ENCODE measurements around the gene HIC1.

HIC1 gene

DNA sequence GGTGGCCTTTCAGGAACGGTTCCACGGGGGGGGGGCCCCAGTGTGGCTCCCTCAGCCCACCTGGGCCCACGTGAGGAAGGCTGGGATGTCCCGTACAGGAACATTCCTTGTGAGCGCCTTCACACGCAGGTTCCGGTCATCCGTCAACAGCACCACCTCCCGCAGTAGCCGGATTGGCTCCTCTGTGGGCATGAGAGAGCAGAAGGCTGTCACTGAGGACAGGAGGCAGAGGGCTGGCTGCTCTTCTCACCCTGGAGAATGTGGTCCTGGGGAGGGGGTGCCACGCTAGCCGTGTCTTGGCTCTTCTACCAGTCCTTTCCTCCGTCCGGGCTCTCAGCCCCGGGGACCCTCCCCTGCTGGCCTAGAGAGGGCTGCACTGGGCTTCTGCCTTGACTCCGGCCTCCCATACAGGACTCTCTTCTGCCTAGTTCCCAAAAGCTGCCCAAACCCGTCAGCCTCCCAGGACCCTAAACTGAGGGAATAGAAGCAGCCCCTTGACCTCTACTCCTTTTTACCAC is 6.6 kb downstream of the HIC1 start:
- no peak for DNase-seq

DNA sequence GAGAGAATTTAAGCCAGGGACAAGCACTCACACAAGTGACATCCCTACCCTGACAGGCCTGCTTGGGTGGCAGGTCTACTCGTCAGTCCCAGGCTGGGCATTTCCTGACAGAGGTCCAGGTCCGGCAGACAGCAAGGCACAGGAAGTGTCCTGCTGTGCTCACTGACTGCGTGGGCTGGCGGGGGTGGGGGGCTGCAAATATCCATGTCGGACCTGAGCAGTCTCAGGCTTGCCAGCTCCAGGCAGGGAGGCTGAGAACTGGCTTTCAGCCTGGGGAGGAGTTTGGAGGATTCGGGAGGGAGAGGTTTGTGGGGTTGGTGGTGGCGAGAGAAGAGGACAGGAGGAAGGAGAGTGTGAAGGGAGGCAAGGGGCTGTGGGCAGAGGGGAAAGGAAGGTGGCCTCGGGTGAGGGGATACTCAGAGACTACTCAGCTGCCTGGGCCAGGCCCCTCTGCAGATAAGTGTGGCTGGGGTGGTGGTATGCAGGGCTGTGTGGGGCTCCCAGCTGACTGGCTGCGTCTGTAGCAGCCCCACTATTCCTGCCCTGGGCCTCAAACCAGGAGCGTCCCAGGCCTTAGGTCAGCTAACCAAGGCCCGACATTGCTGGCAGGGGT is 7.8 kb downstream of the HIC1 start:
- no peak for DNase-seq

DNA sequence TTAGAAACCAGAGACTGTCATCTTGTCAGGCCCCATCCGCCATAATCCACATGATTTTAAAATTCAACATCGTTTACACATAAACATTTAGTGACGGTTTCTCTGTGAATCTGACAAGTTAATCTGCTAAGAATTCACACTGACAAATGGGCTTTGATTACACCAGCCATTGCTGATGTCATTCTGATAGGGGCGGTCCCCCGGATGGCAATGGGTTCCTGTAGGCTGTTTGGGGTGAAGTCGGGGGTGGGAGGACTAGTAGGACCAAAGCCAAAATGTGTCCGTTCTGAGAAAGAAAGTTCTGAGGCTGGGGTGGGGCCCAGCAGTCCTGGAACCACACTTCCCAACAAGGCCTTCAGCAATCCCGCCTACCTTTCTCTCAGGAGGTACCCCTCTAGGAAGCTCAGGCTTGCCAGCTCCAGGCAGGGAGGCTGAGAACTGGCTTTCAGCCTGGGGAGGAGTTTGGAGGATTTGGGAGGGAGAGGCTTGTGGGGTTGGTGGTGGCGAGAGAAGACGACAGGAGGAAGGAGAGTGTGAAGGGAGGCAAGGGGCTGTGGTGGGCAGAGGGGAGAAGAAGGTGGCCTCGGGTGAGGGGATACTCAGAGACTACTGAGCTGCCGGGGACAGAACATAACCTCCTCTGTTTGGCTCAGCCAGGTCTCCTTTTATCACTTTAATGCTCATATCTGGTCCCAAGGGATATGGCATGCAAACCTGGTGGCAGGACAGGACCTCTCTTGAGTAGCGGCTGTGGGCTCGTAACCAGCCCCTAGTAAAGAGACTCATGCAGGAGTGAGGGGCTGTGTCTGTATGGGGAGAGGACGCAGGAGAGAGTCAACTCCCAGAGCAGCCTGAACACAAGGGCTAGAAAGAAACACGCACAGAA is 8.6 kb downstream of the HIC1 start:
- no peak for DNase-seq

DNA sequence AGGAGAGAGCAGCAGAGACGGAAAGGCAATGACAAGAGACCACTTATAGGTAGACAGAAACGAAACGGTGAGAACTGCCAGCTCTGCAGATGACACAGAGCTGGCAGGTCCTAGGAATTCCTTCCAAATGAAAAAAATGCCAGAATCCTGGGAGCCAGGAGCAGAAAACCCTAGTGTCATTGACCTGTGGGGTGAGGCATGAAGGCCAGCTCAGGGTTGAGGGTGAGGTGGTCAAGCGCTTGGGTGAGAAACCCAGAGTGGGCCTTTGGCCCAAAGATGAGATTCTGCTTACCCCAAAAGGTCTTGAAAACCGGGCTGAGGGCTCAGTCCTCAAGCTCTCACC is 9.2 kb downstream of the HIC1 start:
- DNase-seq: no peak

DNA sequence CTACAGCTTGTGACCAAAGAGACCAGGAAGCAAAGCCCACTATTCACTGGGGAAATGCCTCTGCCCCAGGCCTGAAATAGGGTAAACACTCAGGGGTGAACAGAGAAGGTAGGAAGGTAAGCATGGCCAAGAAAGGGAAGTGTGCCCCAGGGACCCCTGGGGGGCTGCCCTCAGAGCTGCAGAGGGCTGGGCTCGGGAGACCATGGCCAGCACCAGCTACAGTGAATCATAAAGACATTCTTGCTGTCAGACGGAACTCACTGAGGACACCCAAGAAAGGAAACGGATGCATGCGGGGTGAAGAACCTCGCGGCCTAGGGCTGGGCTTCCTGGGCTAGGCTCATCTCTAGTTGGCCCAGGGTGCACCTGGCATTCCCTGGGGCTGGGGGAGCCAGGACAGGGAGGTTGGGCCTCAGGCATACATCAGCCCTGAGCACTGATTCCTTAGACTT is 9.6 kb downstream of the HIC1 start:
- no peak for DNase-seq

DNA sequence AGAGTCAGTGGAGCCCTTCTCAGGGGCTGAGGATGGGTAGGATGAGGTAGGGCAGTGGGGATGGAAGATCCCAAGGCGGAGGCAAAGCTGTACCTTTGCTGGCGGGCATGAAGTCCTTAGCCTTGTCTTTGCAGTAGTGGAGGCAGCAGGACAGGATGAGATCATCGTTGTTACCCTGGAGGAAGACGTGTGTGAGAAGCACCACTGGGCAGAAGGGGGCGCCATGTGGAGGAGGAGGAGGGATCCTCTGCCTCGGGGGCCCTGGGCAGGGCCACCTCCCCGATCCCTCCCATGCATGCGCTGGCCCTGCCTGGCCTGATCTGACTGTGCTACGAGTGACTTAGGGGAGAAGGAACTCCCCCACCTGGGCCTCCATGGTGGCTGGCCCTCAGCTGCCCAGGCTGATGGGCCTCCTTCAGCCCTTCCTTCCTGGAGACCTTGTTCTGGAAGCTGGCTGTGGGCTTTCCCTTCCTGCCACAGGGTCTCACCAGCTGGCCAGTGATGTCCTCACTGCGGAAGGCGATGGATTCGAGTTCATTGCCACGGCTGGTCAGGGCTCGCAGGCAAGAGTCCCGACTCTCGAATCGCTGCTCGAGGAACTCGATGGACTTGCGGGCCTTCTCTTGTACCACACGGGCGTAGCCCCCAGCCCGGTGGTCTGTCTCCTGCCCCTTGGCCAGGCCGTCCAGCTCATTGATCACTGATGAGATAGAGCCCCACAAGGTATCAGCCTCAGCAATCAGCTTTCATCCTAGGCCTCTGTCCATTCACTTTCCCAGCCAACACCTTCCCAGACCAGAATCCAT is 10.3 kb downstream of the HIC1 start:
- no peak for DNase-seq

DNA sequence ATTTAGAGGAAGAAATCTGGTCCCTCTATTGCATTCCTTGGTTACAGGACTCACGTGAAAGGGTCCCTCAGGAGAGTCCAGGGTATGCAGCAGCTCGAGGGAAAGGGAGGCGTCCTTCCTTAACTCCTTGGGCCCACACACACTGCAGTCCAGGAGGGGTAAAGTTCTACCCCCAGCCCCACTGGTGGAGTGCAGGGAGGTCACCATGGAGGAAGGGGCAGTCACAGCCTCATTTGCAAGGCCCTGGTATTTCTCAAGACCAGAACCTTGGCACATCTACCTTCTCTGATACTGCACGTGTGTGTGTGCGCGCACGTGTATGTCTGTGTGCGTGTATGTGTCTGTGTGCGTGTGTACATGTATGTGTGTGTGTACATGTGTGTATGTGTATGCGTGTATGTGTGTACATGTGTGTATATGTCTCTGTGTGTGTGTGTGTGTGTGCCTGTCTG is 11.1 kb downstream of the HIC1 start:
- DNase-seq: no peak

DNA sequence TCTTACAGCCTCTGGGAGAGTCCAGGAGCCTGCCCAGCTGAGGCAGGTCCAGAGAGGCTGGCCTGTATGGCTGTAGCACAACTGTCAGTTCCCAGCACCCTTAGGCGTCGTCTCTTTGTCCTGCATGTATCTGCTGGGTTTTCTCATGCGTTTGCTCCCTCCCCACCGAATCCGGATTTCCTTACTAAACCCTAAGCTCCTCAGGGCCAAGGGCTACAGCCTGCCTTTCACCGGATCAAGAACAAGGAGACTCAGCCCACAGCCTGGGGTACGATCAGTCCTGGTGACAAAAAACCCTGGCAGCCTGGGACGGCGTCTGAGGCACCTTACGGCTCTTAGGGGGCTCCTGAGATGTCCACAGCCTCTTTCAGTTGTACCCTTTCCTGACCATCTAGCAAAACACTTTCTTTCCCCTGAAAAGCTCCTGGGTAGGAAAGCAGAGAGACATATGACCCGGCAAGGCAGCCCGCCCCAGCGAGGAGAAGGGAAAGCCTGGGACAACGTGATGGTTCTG is 12.2 kb downstream of the HIC1 start:
- no peak for DNase-seq

DNA sequence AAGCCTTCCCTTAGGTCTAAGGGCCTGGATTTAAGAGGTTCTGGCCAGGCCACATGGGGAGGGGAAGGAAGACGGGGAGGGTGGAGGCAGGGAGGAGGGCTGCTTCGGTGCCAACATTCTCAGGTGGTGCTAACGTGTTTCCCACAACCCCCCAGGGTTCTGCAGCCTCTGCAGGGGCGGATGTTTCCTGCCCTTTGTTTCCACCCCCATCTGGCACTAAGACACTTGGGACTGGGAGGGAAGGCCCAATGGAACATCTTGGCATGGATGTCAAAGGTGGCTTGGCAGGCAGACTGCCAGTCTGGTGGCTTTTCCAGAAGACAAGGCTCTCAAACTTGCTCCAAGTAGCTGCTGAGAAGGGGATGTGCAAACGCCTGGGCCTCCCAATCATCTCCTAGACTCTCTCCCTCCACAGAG is 12.7 kb downstream of the HIC1 start:
- DNase-seq: no peak

DNA sequence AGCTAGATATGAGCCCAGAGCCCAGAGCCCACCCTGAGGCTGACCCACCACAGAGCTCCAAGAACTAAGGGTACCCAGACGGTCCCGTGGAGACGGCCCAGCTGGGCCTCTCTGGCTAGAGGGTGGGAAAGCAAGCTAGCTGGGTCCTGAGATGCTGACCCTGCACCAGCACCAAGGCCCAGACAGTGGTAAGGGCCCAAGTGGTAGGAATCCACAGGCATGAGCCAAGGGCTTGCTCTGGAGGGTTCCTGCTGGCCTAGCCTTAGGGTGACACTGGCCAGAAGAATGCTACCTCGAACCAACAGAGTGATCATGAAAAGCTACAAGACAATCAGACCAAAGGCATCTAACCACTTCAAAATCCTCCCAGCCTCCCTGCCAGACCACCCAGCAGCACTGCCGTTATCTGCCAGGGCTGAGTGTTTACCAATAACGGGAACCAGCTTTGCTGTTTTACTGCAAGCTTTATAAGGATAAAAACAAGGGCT is 13.2 kb downstream of the HIC1 start:
- no peak for DNase-seq

DNA sequence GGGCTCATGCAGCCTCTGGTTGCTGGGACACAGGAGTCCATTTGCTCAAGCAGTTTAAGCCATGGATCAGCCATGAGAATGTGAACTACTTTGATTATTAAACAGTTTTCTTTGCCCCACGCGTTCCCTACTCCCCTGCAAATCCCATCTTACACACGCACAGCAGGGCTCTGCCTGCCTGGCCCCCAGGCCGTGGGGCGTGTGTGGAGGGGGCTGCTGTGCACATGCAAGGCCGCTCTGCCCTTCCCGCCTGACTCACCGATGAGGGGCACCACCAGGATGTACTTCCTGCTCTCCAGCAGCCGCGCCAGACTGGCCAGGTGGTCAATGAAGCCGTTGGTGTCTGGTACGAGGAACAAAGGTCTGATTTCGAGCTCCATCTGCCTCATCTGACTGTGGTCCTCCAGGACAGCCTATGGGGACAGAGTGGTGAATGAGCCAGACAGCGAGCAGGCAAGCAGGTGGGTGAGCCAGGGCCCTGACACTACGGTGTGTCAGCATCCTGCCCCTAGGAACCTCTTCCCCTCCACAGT is 13.7 kb downstream of the HIC1 start:
- DNase-seq: no peak

DNA sequence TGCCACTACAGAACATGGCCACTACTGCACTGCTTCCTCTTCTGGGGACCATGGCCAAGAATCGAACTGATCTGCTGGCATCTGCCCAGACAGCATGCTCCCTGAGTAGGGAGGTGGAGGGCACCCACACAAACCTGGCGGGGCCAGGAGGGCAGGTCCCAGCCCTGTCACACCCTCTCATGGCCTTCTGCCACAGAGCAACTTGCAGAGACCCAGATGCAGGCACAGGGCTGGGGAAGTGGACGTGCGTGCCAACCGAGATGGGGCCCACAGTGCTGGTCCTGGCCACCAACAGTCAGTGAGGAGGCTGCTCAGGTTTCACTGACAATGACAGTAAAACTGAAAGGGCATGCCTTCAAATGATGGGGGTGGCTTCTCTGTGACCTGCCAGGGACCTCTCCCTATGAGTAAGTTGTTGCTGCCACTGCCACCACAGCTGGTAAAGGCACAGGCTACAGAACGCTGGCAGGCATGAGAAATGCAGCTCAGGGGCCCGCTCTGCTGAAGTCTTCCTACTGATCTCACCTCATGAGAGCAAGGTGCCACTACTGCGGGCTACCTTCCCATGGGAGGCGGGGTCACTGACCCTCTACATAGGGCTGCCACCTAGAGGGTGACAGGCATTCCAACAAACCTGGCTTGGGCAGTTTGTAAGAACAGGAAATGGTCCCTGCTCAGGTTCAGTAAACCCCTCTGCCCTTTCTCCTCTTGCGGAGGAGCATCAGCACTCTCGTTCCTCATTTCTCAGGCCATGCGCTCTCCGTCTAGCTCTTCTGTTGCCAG is 15.5 kb downstream of the HIC1 start:
- no peak for DNase-seq

DNA sequence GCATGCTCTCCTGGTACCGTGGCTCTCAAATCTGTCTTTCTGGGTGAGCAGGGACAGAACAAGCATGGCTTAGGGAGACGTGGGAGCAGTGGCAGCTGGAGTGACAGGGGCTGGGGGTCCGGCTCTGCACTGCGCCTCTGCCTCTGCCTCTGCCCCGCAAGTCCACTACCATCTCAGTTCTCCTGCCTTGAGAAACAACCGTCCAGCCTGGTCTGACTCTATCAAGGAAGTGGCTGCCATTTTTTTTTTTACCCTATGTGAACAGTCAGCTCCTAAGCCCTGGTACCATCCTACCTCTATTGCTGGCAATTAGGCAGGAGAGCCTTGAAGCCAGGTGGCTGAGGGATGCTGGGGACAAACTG is 16.1 kb downstream of the HIC1 start:
- DNase-seq: no peak

DNA sequence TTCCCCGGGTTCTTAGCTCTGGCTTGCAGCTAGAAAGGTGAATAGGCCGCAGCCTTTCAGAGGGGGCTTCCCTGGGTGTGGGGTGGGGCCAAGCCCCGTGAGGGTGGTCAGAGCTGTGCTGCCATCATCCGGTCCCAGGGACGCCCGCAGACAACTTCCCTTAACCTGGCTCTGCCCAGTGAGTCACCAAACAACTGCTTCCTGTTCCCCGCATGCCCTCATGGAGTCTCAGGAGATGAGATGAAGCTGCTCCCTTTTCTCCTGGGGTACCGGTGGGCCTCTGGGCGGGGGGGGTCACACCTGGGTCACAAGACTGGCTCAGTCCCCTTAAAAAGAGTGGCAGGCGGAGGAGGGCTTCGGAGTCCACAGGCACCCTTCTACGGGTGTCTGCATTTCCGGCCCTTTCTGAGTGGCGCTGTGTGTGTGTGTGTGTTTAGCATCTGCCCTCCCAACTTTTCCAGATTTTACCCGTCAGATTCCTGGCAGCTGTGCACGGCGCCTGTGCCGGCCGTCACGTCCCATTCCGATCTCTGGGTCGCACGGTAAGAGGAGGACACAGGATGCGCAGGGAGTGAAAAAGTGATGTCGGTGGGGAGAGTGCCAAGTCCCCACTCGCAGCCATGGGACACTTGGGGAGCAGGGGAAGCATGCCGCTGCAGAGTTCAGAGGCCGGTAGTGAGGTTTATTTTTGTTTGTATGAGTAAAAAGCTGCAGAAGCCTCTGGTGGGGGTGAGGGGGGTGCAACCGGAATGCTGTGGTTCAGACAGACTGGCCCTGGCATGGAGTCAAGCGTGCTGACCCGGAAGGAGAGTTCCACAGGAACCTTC is 16.8 kb downstream of the HIC1 start:
- DNase-seq: no peak

DNA sequence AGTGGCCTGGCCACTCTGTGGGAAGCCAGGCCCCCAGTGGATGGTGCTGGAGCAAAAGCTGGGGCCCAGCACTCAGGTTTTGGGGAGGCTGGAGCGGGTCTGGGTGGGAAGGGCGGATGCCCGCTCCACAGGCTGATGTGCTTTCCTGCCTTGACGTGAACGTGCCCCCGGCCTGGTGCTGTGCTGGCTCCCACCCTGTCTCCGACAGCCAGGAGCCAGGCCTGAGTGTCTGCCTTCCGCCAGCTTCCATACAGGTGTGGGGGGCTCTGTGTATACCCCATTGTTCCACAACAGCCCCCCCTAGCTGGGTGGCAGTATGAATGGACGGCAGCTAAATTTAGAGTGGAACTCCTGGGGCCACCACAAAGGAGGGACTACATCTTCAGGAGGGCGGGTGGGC is 20.0 kb downstream of the HIC1 start:
- DNase-seq: no peak

DNA sequence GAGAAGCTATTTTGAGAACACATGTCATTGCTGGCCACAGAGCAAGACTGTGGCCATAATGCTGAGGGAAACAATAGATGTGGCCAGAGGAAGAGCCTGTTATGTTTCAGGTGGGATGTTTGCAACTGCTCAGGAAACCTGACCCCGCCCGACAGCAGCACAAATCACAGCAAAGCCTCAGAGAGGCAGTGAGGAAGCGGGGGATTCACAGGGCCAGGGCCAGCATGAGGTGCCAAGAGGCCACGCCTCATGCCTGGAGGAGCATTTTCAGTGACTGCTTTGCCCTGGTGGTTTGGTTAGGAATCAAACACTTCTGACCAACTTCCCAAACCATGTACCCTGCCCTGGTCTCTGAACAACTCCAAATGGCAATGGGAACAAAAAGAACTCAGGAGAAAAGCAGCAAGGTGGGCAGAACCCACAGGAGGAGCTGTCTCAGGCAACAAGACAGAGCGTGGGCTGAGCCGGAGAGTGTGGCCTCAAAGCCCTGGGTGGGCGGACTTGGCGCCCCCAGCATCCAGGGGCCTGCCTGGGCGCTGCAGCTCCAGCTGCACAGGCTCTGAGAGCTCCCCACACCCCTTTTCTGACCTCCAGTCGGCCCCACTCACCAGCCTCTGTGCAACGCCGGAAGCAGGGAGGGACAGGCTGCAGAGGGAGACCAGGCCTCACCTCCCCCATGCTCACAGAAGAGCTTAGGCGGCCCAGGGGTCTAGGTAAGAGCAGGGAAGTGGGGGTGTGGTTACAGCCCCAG is 20.6 kb downstream of the HIC1 start:
- no peak for DNase-seq

DNA sequence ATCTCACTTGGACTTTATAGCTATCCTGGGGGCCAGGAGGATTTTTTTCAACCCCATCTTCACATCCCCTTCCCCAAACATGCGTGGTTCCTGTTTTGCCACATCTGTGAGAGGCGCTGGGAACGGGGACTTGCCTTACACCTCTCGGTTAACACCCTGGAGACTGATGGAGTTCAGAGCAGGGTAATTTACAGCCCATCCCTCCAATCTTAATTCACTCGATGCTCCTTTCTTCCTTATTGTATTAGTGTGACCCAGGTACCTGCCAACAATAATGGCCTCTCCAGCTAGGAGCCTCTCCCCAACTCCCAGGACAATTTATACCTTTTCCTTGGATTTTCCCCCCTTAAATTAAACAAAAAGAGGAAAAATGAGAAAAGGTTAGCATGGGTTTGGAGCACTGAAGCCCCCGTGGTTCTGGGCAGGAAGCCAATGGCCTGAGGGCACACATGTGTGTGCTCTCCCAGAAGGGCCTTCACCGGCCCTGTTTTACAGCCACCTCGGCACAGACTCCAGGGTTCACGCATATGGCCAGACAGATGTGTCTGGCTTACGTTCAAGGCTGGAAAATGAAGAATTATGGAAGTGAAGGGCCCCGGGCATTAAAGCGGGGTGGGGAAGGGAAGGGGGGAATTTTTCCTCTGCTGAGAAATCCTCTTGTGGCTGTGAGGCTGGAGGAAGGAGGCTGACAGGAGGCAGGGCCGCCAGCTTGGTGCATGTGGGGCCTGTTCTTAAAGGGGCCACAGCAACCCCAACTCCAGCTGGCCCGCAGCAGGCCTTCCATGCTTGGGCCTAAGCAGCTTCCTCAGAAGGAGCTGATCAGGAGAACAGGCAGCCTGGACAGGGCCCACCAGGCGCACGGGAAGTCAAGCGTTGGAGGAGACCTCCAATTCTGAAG is 21.4 kb downstream of the HIC1 start:
- DNase-seq: no peak

DNA sequence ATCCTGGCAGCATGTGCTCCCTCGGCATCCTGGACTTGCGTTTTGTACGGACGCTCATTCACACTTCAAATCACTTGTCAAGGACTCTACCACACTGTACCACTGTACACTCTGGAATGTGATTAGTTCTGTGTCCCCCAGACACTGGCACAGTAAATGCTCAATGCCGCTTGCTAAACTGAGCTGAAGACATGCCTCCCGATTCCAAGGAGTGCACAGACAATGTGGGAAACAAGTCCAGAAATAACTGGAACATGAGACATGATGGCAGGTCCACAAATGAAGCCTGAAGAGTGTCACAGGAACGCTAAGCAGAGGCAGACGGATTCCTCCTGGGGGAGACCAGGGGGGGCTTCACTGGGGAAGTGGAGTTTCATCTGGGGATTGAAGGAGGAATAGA is 22.1 kb downstream of the HIC1 start:
- no peak for DNase-seq

DNA sequence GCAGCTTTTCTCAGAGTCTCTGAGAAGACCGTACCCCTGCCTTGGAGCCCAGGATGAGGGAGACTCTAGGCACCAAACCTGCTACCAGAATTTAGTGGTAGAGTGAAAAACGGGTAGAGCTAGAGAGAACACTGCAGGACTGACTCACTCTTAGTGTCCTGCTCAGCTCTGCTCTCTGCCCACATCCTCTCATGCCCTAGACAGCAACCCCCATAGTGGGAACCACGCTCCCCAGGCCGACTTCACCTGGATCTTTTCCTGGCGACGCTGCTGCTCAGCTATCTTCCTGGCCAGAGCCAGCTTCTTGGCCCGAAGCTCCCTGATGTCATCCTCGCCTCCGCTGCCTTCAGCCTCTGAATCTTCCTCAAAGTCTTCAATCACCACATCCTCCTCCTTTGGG is 26.7 kb downstream of the HIC1 start:
- no peak for DNase-seq

Data from KG1 (cell line).